GM18873 (cell line): Measurements from ENCODE around the gene DNER.
"Not testable (repeated sequence)": the region's sequence is repeated elsewhere in the genome, so short reads cannot be mapped to it uniquely, and the experiment has no call there.

Source experiments
- ATAC-seq: cut with Tn5 transposase; IDR thresholded peaks from one replicate; pipeline ENCODE4 v1.9.1; 2021; ENCODE audit warnings: mild to moderate bottlenecking, moderate library complexity, moderate number of reproducible peaks; ENCODE audit not compliant: unreplicated experiment, low FRiP score

DNER gene

DNA sequence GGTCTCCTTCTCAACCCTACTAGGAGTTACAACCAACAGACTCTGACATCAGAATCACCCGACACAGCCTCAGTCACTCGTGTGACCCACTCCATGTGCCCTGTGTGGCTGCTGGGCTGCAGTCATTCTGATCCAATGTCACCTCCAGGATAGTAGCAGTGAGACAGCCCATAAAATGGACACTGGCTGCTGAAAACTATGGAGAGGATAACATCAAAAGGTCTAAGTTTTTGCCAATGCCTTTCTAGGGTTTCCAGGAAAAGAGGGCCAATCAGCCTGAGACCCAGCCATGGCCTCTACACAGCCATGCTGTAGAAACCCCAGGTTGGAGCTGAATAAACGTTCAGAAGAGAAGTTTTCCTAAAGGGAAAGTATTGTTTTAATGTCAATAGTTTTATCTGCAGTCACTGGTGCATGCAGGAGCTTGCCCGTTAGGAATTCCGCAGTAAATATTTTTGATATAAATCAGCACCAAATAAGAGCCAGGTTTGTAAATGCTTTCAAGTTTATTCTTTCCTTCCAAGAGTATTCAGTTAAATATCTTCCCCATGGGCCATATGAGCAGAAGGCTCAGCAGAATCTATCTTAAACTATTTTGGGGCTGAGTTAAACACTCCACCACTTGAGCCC lies 351.1 kb downstream of the DNER start:
- ATAC-seq = no peak

DNA sequence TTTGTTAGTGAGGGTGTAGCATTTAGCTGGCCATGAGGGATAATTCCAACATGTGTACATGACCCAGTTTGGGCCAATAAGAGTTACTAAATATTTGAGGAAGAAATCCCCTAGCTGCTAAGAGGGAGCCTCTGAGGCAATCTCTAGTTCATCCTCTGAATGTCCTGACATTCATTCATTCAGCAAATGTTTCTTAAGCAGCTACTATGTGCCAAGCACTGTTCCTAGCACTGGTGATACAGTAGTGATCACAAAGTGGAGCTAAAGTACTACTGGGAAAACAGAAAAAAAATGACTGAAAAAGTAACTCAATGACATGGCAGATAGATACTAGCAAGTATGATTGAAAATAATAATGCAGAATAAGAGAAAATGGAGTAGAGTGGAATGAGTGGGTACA lies 363.5 kb downstream of the DNER start:
- ATAC-seq = no peak

DNA sequence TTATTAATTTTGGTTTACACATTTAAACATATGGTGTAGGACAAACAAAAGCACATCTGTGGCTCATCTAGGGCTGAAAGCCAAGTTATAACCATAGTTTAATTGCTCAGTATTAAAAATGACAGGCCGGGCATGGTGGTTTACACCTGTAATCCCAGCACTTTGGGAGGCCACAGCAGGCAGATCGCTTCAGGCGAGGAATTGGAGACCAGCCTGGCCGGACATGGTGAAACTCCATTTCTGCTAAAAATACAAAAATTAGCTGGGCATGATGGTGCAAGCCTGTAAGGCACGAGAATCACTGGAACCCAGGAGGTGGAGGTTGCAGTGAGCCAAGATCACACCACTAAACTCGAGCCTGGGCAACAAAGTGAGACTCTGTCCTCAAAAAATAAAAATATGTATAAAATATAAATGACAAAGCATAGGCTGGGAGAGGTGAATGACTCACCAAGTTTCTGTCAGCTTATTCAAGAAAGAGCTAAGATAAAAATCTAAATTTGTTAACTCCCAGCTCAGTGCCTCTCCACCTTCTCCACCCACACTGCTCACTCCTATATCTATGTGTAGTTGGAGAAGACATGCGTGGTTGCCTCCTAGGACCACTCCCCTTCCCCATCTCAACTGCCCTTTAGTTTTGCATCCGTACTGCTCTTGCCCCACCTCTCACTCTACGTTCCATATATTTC lies 364.1 kb downstream of the DNER start:
- ATAC-seq = no peak

DNA sequence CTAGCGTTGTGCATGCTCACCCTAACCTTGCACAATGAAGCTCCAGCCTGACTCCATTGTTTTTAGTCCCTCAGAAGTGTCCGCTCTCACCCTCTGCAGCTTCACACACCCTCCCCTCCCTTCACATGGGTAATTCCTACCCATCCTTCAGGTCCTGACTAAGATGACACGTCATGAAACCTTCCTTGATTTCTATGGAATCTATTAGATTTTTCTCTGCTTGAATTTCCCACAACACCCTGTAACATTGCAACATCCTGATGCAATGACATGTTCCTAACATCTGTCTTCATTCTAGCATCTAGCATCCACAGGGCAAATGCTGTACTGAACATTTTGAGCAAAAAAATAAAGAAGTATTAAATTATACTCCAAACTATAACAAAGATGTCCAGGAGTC lies 366.2 kb downstream of the DNER start:
- ATAC-seq = no peak

DNA sequence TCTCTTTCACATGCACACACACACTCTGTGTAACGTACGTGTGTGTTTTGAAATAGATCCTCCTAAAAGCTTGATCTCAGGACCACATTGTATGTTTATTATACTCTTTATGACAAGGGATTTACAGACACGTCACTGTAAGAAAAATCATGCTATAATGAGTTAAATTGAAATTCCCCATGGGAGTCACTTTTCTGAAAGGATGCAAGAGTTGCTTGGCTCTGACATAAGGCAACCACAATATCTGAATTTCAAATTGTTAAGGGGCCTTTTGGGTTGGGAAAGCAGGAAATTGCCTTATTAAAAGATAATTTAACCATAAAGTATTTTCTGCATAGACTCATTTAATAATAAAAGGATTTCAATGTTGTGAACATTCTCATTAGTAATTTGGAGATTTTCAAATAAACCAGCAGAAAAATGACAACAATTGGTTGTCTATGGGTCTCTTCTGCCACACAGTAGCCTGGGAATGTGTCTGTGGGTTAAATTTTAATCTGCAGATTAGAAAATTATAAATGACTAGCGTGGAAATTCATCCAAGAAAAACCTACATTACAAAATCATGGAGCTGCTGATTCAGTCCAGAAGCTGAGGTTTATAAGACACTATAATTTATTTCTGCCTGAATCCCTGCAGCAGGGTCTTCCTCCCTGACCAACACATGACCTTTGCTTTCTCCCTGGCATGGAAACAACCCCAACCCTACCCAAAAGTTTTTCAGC lies 367.4 kb downstream of the DNER start:
- ATAC-seq = no peak

DNA sequence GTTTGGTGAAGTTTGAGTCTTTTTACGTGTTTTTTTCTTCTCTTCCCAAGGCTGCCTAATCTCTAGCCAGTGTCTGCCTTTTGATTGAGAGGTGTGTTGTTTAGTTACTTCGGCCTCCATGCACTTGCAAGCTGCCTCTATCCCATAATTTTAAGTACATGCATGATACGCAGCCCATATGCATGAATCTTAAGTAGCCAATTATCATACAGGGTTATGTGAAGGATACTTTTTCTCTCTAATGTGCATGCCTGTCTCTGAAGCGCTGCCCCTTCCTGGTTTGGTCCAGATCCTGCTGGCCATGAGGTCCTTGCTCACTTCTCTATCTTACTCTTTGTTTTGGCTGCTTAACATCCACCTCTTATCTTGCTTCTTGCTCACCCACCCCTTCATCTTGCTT lies 369.4 kb downstream of the DNER start:
- no peak for ATAC-seq

DNA sequence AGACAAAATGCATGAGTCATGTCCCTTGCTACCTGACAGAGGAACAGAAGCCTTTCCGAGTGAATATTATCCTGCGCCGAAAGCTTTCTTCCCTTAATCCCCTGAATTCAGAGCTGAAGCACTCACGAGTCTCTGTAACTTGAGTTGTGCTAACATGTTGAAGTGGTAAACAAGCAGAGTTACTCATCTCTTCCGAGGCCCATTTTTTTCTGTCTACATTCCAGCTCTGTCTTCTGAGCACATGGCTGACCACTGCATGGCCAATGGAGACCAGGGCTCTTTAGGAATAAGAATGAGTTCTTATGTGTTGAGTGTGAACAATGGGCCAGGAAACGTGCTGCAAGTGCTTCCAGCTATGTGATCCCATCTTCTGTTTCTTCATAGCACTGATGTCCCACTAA lies 370.2 kb downstream of the DNER start:
- no peak for ATAC-seq

DNA sequence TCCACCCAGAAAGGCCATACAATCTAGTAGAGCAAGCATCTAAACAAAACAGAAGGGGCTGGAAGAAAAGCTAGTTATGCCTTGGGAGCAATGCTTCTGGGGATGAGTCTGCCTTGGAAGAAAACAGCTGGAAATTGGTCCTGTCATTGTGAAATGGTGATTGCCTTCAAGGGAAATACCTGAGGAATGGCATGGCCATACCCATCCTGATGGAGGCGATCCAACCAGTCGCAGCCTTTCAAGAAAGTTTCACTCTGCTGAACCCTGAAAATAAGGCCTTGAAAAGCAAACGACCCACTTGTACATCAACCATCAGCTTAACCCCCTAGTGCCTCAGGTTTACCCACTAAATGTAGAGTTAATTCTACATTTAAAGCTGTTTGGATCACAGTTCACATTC lies 370.7 kb downstream of the DNER start:
- ATAC-seq = no peak

DNA sequence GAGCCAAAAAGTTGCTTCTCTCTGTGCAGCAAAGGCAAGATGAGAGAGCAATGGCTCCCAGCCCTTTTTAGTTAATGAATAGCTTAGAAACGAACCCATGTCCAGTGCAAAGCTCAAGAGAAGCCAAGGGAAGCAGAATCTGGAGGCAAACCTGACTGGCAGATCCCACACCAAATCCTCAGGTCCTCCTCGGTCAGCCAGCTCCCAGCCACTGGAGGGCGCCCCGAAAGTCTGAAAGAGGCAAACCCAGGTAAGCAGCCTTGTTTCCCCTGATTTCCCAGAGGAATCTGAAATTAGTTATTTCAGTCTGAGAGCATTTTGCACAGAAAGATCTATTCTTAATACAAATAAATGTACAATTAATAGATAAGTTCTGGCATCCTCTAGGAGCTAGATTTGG lies 372.0 kb downstream of the DNER start:
- no peak for ATAC-seq

DNA sequence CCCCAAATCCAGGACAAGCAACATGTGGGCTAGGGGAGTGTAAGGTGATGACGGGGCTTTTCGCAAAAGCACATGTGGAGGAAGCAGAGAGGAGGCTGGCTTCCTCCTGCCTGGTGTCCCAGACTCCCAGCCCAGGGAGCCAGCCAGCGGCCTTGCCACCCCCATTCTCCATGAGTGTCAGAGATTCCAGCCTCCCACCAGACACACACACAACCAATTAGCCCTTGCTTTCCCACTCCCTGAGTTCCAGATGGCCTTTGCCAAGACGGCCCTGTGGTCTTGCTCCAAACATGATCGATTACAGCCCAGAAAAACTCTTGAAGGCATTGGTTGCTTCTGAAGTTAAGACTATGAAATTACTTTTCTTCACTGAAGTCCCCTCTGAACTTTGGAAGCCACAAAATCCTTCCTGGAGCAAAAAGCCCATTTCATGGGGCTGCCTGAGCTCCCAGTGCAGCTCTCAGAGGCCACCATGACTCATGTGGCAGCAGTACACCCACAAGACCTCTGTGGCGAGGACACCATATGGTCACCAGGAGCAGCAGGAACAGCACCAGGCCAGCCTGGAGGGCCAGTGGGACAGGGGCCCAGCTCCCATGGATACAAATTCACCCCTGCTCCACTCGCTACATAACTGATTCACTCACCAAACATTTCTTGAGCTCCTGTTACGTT lies 374.1 kb downstream of the DNER start:
- no peak for ATAC-seq

DNA sequence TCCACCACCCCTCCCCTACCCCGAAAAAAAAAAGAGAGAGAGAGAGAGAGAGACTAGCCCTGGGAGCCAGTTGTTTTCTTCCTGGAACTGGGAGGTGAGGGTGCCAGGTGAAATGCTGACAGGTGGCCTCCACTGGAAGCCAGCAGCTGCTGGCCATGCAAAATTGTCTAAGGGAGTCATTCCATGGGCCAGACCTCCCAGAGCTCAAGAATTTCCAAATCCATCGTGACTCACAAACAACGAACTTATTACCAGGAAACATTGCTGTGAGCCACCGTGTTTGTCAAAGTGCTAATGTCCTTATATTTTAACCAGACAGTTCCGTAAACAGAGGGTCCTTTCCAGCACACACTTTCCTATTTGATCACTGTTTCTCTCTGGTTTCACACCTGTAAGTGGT lies 374.7 kb downstream of the DNER start:
- ATAC-seq = no peak

DNA sequence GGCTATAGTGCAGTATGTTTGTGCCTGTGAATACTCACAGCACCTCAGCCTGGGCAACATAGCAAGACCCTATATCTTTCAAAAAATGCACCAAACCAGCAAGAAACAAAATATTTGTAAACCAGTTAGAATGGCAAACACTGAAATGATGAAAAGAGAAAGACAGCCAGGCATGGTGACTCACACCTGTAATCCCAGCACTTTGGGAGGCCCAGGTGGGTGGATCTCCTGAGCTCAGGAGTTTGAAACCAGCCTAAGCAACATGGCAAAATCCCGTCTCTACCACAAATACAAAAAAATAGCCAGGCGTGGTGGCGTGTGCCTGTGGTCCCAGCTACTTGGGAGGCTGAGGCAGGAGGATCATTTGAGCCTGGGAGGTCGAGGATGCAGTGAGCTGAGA lies 375.2 kb downstream of the DNER start:
- not testable (repeated sequence) for ATAC-seq

DNA sequence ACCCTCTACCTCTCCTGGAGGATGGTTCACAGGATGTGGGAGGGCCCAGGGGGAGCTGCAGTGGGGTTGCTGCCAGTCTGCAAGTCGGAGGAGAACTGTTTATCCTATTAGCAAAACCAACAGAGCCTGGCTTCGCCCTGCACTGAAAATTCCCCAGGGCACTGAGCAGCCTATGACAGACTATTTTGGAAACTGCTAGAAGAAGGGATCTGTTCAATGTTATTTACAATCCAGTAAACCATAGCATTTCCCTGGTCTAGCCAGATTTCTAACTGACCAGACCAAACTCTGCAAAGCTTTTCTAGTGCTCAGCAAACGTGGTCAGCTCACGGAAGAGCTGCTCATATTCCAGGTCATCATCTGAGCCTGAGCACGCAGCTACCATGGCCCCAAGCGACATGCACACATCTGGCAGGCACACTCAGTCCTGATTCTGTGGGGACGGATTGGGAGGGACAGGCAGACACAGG lies 378.4 kb downstream of the DNER start:
- ATAC-seq = no peak

DNA sequence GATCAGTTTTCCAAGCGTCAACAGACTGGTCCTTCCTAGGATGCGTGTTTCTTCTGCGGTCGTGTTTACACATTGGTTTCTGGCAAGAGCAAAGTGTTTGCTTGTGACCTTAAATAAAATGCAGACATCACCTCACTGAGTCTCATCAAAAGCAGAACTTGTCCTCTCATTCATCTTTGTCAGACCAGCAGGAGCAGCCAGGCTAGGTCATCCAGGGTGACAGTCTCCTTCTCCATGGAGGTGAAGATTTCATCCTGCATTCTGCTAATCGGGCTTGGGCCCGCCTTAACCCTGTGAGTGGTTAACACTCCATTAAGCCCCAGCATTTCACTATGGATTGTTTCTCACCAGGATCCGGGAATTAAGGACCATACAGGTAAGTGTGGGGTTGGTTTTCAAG lies 379.0 kb downstream of the DNER start:
- no peak for ATAC-seq

DNA sequence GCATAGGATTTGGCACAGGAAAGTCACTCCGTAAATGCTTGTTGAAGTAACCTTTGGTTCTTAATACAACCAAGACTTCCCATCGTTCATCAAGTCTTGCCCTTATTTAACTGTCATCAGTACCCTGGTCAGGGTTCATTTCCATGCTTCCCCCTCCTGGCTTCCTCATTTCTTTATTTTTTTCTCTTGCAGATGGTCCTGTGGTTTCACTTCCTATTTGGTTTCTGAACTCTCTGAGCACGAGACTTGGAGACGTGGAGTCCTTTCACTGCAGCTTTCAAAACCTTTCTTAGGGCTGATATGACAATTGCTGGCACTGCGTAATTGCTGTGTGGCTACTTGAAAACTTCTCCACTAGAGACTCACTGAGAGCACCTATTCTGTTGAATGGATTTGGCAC lies 383.4 kb downstream of the DNER start:
- ATAC-seq = no peak

DNA sequence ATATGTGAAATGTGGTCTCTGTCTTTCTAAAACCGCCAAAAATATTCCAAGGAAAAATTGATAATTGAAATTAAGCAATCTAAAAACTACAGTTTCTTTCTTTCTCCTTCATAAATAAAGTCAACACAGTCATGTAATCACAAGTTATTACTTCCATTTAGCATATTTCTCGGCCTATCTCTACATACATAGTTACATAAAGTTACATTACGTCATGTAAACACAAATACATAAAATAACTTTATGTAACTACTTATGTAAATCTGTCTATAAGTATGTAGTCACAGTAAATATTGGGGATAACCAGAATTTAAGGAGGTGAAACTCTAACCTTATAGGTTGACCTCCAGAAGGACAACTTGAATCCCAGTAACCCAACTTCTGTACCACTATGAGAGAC lies 394.8 kb downstream of the DNER start:
- ATAC-seq = no peak

DNA sequence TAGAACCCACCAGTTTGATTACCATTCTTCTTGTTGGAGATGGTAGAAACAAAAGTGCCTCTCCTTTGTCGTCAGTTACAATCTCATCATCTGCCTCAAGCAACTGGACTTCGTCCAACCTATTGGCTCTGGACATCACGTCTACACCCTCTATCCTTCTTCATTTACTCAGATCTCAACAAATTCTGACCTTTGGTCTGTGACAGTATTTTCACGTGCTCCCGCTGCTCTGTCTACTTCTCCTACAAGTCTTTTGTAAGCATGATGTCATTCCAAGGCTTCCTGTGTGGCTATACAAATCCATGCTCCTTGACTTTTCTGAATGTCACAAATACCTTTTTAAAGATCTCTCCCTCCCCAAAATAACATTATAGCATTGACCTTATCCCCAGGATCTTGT lies 400.2 kb downstream of the DNER start:
- ATAC-seq = no peak

DNA sequence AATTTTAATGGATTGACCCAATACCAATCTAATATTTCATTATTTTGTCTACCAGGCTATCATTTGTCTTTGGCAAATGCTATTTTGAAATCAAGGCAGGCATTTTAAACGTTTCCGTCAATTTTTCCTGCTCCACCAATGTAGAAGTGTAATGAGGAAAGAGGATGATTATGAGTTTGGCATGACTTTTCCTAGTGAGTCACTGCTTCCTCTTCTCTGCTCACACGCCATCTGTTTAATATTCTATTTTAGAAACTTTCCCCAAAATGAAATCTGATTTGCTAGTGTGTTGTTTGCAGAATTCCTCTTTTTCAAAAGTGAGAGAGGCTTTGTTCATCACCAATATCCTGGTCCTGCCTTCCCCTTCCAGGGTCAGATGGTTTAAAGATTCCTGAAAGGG lies 400.8 kb downstream of the DNER start:
- ATAC-seq = no peak
